DMS79 (cell line): ENCODE measurements around the gene SHC2.
A peak's percentile ranks its signal among the peaks of the same experiment; 100 is the strongest.

Experiments
- DNase-seq: peaks from one replicate; lab custom pipeline; 2025; lab: John Stamatoyannopoulos, UW

The SHC2 gene, protein sequence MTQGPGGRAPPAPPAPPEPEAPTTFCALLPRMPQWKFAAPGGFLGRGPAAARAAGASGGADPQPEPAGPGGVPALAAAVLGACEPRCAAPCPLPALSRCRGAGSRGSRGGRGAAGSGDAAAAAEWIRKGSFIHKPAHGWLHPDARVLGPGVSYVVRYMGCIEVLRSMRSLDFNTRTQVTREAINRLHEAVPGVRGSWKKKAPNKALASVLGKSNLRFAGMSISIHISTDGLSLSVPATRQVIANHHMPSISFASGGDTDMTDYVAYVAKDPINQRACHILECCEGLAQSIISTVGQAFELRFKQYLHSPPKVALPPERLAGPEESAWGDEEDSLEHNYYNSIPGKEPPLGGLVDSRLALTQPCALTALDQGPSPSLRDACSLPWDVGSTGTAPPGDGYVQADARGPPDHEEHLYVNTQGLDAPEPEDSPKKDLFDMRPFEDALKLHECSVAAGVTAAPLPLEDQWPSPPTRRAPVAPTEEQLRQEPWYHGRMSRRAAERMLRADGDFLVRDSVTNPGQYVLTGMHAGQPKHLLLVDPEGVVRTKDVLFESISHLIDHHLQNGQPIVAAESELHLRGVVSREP

DNA sequence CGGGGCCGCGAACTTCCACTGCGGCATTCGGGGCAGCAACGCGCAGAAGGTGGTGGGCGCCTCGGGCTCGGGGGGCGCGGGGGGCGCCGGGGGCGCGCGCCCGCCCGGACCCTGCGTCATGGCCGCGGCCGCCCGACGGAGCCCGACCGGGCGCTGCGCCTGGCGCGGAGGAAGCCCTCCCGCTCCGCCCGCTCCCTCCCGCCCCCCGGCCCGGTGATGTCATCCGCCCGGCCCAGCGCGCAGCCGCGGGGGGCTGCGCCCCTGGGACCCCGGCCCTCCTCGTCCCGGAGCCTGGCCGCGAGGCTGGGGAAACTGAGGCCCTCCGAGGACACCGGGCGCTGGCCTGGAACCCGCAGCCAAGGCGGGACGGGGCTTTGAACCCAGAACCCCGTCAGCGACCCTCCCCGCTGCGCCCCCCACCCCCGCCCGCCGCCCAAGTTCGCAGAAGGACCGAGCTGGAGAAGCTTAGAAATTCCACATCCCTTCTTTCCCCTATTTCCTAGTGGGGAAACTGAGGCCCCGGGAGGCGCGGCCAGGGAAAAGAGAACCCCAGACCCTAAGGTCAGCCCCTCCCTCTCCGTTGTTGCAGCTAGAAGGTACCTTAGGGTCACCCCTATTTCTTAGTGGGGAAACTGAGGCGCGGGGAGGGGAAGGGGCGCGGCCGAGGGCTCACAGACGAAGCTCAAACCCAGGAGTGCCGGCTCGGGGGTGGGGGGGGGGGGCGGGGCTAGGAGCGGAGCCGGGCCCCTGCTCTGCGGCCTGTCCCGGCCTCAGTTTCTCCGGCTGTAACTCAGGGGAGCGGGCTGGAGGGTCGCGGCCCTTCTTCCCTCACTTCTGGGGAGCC lies at the start of gene SHC2:
TSS of gene SHC2 (minus strand) at position 157 of the 844 bp plus-strand sequence. CDS start at position 120, 37 bp downstream.
- no peak for DNase-seq

DNA sequence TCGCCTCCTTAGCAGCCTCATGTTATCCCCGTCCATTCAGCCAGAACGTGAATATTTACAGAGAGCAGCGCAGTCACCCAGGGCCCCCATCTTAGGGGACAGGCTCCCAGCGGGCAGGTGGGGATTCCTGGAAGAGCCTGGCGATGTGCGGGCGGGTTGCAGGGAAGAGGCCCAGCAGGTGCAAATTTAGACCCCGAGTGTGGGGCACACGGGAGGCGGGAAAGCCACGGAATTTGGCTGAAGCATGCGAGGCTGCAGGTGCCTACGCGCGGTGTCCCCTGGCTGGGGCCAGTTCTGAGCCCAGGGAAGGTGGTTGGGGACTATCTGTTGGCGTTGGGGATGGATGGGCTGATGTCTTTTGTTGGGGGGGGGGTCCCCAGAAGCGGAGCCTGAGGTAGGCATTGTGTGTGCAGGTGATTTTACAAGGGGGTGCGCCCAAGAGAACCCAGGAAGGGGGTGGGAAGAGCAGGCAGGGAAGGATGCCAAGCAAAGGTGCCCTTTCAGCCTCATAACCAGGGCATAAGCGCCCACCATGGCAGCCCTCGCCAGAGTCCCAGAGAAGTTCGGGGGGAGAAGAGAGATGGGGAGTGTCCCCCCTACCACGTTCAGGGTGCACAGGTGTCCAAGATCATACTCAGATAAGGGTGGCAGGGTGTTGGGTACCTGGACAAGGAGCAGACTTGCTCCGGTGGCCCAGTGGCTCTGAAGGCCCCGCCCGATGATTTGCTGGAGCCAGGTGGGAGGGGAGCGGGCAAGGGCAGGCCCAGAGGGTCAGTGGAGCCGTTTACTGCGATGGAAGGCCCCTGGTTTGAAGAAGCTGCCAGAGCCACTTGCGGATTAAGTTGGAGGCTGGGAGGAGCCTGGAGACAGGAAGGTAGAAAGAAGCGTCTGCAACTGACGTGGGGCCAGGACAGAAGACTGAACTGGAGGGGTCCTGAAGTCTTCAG lies 47.6 kb upstream of the SHC2 start:
- DNase-seq: peak; percentile 43

DNA sequence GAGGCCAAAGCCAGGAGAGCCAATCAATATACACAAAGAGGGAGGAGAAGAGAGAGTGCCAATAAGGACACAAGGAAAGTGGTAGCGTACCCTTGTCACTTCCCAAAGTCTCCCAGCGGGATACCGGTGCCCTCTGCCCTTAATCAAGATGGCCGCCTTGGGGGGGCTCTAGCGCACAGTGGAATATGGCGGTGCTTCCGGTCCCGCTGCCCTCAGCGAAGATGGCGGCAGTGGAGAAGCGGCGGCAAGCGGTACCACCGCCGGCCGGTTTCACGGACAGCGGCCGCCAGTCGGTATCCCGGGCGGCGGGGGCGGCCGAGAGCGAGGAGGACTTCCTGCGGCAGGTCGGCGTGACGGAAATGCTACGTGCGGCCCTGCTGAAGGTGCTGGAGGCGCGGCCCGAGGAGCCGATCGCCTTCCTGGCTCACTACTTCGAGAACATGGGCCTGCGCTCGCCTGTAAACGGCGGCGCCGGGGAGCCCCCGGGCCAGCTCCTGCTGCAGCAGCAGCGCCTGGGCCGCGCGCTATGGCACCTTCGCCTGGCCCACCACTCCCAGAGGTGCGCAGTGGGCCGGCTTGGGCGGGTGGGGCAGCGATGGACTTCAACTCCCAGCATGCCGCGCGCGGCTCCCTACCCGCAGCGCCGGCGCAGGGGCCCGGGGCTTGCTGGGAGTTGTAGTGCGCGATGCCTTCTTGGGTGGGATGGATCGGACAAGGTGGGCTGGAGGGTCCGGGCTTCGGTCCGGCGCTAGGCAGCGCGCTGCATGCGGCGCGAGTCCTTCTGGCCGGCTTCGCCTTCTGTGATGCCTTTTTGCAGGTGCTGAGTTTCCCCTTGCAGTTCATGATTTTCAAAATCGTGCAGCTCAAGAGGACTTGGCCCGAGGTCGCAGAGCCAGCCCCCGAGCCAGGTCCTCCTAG lies 46.7 kb upstream of the SHC2 start, which contains the start of gene TPGS1:
TSS of gene TPGS1 (plus strand) at position 212 of the 918 bp plus-strand sequence. CDS start at position 222, 10 bp downstream.
- peak; percentile 55 for DNase-seq

DNA sequence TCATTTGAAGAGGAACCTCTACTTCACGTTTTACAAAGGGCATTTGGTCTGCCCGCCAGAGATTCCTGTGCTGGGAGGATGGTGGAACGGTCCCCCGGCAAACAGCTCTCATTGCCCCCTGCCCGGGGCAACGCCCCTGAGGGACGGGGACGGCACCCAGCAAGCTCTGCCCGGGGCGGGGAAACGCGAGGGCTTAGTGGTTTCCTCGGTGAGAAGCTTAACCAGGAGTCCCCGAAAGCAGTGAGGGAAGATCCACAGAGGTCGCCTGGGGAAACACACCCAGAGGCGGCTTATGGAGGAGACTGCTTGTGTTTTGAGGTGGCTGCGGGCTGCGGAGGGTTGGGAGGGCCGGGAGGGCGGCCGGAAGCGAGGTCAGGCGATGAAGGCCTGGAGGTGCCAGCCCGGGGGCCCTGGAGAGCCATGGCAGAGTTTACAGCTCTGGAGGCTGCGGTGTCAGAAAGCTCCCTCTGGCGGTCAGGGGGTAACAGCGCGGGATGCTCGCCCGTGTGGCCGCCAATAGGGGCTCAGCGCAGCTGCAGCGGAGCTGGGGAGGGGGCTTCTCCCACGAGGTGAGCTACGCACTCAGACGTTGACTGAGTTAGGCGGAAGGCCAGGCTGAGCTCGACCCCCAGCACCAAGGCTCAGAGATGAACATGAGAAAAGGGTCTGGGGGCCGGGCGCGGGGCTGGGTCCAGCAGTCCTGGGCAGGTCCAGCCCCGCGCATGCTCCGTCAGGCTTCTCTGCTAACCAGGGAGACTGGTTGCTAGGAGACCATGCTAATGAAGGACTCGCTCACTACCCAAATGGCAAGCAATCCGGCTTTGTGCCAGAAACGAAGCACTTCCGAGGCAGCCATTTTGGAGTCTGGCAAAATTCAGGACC lies 45.8 kb upstream of the SHC2 start:
- DNase-seq: peak; percentile 99

DNA sequence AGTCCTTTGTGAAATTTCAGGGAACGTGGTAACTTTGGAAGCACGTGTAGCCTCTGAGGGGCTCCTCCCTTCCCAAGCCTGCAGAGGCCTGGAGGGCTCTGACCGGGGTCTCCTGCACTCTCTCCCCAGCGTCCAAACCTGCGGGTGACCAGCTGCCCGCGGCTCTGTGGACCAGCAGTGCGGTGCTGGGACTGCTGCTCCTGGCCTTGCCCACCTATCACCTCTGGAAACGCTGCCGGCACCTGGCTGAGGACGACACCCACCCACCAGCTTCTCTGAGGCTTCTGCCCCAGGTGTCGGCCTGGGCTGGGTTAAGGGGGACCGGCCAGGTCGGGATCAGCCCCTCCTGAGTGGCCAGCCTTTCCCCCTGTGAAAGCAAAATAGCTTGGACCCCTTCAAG lies 43.8 kb upstream of the SHC2 start:
- DNase-seq: no peak

DNA sequence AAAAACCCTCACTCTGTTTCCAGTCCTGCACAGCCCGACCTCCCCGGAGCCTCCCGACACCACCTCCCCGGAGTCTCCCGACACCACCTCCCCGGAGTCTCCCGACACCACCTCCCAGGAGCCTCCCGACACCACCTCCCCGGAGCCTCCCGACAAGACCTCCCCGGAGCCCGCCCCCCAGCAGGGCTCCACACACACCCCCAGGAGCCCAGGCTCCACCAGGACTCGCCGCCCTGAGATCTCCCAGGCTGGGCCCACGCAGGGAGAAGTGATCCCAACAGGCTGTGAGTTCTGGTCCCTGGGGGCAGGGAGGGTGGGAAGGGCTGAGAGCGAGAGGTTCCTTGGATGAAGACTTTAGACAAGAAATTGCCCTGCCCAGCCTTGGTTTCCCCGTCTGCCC lies 40.8 kb upstream of the SHC2 start:
- DNase-seq: no peak

DNA sequence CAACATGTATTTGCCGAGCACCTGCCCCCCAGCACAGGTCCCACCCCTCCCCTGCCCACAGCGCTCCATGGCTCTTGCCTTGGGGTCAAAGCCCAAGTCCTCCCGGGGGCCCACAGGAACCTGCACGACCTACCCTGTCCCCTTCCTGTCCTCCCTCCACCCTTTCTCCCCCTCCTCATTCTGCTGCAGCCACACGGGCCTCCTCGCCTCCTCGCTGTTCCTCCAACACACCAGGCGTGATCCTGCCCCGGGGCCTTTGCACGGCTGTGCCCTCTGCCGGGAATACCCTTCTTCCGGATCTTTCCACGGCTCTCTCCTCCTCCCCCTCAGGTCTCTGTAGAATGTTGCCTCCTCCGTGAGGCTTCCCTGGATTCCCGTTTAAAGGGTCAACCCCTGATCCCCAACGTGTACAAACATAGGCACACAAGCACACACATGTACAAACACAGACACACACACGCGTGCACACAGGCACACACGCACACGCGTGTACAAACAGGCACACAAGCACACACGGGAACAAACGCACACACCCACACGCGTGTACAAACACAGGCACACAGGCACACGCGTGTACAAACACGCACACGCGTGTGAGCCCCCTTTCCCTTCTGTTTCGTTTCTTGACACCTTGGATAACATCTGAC lies 38.3 kb upstream of the SHC2 start:
- no peak for DNase-seq

DNA sequence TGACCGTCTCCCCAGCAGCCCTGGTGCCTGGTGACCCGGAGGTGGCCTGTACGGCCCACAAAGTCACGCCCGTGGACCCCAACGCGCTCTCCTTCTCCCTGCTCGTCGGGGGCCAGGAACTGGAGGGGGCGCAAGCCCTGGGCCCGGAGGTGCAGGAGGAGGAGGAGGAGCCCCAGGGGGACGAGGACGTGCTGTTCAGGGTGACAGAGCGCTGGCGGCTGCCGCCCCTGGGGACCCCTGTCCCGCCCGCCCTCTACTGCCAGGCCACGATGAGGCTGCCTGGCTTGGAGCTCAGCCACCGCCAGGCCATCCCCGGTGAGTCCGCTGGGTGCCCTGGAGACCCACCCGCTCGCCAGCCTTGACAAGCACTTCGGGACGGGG lies 37.7 kb upstream of the SHC2 start:
- no peak for DNase-seq

DNA sequence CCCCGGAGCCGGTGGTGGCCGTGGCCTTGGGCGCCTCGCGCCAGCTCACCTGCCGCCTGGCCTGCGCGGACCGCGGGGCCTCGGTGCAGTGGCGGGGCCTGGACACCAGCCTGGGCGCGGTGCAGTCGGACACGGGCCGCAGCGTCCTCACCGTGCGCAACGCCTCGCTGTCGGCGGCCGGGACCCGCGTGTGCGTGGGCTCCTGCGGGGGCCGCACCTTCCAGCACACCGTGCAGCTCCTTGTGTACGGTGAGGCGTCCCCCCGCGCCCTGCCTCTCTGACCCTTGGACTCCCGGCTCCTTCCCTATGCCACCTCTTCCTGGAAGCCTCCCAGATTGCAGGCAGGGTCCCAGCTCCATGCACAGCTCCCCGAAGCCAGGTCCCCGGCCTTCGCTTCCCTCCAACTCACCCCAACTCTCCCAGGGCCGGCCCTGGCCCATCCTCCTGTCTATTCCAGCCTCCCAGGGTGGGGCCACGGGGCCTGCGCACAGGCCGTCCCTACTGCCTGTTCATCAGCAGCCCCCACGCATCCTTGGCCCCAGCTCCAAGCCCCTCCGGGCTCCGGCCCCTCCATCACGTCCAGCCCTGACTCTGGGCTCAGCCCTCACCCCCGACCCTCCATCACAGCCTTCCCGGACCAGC lies 37.2 kb upstream of the SHC2 start:
- DNase-seq: no peak

DNA sequence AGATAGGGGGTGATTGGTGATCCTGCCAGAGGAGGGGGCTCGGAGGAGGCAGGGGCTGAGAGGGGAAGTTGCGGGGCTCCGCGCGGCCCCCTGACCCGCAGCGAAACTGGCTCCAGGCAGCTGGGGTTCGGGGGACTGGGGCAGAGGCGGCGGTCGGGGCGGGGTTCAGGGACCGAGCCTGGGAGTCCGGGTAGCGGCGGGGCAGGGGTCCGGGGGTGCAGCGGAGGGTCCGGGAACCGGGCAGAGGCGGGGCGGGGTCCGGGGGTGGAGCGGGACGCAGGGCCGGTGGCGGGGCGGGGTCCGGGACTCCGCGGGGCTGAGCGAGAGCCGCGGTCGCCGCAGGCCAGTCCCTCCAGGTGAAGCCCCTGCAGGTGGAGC lies 36.6 kb upstream of the SHC2 start:
- no peak for DNase-seq

DNA sequence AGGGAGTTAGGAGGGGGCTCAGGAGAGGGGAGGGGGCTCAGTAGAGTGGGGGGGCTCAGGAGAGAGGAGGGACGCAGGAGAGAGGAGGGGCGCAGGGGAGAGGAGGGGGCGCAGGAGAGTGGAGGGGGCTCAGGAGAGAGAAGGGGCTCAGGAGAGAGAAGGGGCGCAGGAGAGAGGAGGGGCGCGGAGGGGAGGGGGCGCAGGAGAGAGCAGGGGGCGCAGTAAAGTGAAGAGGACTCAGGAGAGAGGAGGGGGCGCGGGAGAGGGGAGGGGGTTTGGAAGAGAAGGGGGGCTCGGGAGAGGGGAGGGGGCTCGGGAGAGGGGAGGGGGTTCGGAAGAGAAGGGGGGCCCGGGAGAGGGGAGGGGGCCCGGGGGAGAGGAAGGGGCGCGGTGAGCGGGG lies 36.2 kb upstream of the SHC2 start:
- DNase-seq: no peak

DNA sequence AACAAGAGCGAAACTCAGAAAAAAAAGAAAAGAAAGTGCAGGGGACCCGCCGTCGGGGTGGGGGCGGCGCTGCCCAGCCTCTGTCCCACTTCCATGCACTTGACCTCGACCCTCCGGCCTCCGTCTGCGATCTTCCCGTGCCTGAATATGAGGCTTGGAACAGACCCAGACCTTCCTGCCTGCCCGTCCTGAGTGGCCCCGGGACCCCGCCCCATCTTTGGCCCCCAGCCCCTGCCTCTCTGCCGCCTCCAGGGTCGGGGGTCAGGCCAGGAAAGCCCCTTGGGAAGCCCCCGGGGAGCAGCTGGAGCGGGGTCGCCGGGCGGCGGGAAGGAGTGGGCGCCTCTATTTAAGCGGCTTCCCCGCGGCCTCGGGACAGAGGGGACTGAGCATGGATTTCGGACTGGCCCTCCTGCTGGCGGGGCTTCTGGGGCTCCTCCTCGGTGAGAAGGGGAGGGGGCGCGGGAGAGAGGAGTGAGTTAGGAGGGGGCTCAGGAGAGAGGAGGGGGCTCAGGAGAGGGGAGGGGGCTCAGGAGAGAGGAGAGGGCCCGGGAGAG lies 35.4 kb upstream of the SHC2 start, which contains the start of gene MADCAM1:
TSS of gene MADCAM1 (plus strand) at position 375 of the 554 bp plus-strand sequence. CDS start at position 389, 14 bp downstream.
- no peak for DNase-seq

DNA sequence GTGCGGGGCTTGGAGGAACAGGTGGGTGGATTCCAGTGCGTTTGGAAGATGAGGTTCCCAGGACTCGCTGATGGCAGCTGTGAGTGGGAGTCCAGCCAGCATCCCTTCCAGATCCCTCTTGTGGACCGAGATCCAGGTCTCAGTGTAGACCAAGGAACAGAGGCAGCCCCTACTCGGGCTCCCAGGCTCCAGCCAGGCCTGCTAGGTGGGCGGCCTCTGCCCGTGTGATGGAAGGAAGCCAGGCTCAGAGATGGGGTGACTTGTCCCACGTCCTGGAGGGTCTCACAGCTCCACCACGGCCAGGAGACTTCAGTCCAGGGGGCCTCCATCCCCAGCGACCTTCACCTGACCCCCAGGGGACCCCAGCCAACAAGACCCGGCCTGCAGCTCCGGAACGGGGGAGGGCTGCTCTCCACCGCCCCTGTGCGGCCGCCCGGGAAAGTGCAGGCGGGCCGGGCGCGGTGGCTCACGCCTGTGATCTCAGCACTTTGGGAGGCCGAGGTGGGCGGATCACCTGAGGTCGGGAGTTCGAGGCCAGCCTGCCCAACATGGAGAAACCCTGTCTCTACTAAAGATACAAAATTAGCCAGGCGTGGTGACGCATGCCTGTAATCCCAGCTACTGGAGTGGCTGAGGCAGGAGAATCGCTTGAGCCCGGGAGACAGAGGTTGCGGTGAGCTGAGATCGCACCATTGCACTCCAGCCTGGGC lies 34.7 kb upstream of the SHC2 start:
- no peak for DNase-seq

DNA sequence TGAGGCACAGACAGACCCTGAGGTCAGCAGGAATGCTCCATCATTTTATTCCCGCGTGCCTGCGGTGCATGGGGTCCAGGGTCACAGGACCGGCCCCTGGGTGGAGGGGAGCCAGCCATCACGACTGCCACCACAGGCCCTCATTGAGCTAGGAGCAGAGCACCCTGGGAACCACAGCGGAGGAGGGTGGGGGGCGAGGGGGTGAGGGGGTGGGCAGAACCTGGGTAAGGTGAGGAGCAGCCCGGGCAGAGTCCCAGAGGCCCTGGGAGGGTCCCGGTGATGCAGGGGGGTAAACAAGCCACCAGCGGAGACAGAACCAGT lies 34.2 kb upstream of the SHC2 start:
- DNase-seq: no peak

DNA sequence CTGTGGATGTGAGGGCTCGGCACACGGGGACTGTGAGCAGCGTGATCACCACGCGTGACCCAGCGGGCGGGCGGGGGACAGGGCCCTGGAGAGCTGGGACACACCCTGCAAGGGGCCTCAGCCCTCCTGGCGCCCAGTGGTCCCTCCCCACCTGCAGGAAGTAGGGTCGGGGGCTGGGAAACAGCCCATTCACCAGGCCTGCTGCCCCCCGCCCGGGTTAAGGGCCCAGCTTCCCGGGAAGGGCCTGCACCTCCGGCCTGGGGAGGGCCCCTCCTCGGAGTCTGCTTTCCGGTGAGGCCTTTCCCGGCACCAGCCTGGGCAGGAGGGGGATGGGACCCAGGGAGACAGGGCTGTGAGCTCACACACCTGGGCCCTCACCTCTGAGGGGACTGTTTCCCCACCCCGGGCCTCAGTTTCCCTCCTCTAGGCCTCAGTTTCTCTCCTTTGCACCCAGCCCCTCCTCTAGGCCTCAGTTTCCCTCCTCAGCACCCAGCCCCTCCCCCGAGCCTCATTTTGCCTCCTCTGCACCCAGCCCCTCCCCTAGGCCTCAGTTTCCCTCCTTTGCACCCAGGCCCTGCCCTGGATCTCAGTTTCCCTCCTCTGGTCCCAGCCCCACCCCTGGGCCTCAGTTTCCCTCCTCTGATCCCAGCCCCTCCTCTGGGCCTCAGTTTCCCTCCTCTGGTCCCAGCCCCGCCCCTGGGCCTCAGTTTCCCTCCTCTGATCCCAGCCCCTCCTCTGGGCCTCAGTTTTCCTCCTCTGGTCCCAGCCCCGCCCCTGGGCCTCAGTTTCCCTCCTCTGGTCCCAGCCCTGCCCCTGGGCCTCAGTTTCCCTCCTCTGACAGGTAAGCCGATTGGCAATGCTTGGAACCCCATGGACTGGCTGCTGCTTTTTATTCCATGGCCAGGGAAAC lies 33.6 kb upstream of the SHC2 start:
- no peak for DNase-seq

DNA sequence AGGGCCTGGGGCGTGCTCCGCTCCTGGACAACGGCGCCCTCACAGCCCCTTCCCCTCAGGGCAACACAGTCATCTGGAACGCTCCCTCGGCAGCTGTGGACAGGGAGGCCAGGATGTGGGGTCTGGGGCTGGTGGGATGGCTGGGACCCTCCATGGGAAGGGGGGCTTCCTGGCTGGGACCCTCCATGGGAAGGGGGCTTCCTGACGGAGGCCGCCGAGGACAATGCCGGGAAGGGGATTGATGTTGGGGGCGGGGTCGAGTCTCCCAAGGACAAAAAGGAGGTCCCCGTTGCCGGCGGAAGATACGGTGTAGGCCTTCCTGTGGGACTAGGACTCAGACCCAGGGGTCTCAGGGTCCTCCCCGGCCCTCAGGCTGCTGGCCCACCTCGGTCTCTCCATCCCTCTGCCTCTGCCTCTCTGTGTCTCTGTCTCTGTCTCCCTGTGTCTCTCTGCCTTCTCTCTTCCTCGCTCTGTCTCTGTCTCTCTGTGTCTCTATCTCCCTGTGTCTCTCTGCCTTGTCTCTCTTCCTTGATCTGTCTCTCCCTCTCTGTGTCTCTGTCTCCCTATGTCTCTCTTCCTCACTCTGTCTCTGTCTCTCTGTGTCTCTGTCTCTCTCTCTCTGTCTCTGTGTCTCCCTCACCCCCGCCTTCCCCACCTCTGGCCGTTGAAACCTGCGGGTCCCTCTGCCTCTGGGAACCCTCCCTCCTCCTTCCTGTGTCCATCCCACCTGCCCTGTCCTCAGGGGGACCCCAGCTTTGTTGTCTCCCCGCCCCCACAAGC lies 32.7 kb upstream of the SHC2 start:
- no peak for DNase-seq
